Measurements from ENCODE around the gene ADPRM.
A peak's percentile ranks its signal among the peaks of the same experiment; 100 is the strongest.

The ADPRM gene

GRCh38 chr17:10735821-10736220 lies 38.4 kb downstream of the ADPRM start (continued):
- TF ChIP-seq ZNF184 (tag by site-specific recombination; IDR thresholded peaks at IDR 0.05), result no peak

- ChIA-PET CTCF (interaction anchor here (0.5 to 5.3 kb wide), 57 partner anchors 11 to 1244 kb away, joined by 3 to 93 read pairs (median 4); partner anchors contain the start of gene PIRT), POLR2A (no interaction called here)
- Histone ChIP-seq H3K9me3 (ENCODE audit: control insufficient read depth, insufficient read depth, low read depth, low read length) (no peaks in the 10 kb centered on the region), H3K36me3 (ENCODE audit: control insufficient read depth in 2 of 2, insufficient read depth in 1 of 2, low read length in 2 of 2) (no peaks in the 10 kb centered on the region), H3K4me1 (ENCODE audit: control insufficient read depth, insufficient read depth, low read length) (no peaks in the 10 kb centered on the region), H3K27ac (ENCODE audit: extremely low read depth, low read depth, low read length) (no peak overlapping the region), H3K4me3 (ENCODE audit: low read depth, low read length) (no peak overlapping the region)
- TF ChIP-seq ZNF37A (tag by site-specific recombination; IDR thresholded peaks at IDR 0.05), result no peak
- TF ChIP-seq ZBTB1 (tag by site-specific recombination; IDR thresholded peaks at IDR 0.05), result no peak
- TF ChIP-seq TRIM28 (IDR thresholded peaks at IDR 0.05; ENCODE audit: borderline replicate concordance, low read length), result no peak
- peak; percentile 56; the same call in 1 of the 2 replicates for TF ChIP-seq YY2 (tag by site-specific recombination; IDR thresholded peaks at IDR 0.05)
- no peak for TF ChIP-seq MEIS1 (CRISPR knock-in tag; IDR thresholded peaks at IDR 0.05; ENCODE audit: borderline replicate concordance)
- peak; percentile 55; the same call in 1 of the 2 replicates for TF ChIP-seq PRDM4 (tag by site-specific recombination; IDR thresholded peaks at IDR 0.05)
- 0 out of 2 replicates have a peak, but pooled peaks have one; percentile 5 for TF ChIP-seq SP2 (tag by site-specific recombination; IDR thresholded peaks at IDR 0.05)
- TF ChIP-seq ZNF341 (tag by site-specific recombination; IDR thresholded peaks at IDR 0.05; ENCODE audit: low read depth), result no peak; the same call in 1 of the 2 replicates
- peak; percentile 30; the same call in 1 of the 2 replicates for TF ChIP-seq ZFHX2 (tag by site-specific recombination; conservative IDR thresholded peaks at IDR 0.05)
- TF ChIP-seq ZNF791 (tag by site-specific recombination; IDR thresholded peaks at IDR 0.05), result no peak
- no peak for TF ChIP-seq ZNF645 (tag by site-specific recombination; IDR thresholded peaks at IDR 0.05)
- peak; percentile 85 for TF ChIP-seq CTCF (tag by site-specific recombination; IDR thresholded peaks at IDR 0.05)
- TF ChIP-seq KLF9 (tag by site-specific recombination; IDR thresholded peaks at IDR 0.05; ENCODE audit: low read depth), result no peak
- TF ChIP-seq GLIS1 (tag by site-specific recombination; IDR thresholded peaks at IDR 0.05), result peak; percentile 52
- TF ChIP-seq SP7 (tag by site-specific recombination; IDR thresholded peaks at IDR 0.05), result 0 out of 2 replicates have a peak, but pooled peaks have one; percentile 17
- no peak for TF ChIP-seq ZNF561 (tag by site-specific recombination; IDR thresholded peaks at IDR 0.05; ENCODE audit: borderline replicate concordance)
- 0 out of 2 replicates have a peak, but pooled peaks have one; percentile 8 for TF ChIP-seq EGR2 (tag by site-specific recombination; IDR thresholded peaks at IDR 0.05; ENCODE audit: low read depth)
- no peak for TF ChIP-seq HOXD13 (CRISPR knock-in tag; IDR thresholded peaks at IDR 0.05; ENCODE audit: borderline replicate concordance)
- TF ChIP-seq OVOL3 (tag by site-specific recombination; IDR thresholded peaks at IDR 0.05), result no peak
- 0 out of 2 replicates have a peak, but pooled peaks have one; percentile 19 for TF ChIP-seq KLF17 (tag by site-specific recombination; IDR thresholded peaks at IDR 0.05)
- no peak for TF ChIP-seq ZNF629 (tag by site-specific recombination; IDR thresholded peaks at IDR 0.05)
- 0 out of 2 replicates have a peak, but pooled peaks have one; percentile 32 for TF ChIP-seq ZNF366 (tag by site-specific recombination; conservative IDR thresholded peaks at IDR 0.05)
- no peak for TF ChIP-seq ZSCAN4 (tag by site-specific recombination; IDR thresholded peaks at IDR 0.05)
- peak; percentile 98 for TF ChIP-seq ZNF654 (tag by site-specific recombination; IDR thresholded peaks at IDR 0.05; ENCODE audit: low read depth)
- no peak for TF ChIP-seq ZNF701 (tag by site-specific recombination; IDR thresholded peaks at IDR 0.05)
- 0 out of 2 replicates have a peak, but pooled peaks have one; percentile 25 for TF ChIP-seq SP3 (tag by site-specific recombination; IDR thresholded peaks at IDR 0.05)
- no peak for TF ChIP-seq ZNF555 (tag by site-specific recombination; conservative IDR thresholded peaks at IDR 0.05)
- TF ChIP-seq YY1 (tag by site-specific recombination; IDR thresholded peaks at IDR 0.05), result 0 out of 2 replicates have a peak, but pooled peaks have one; percentile 33
These were observed 39.8 kb downstream of the ADPRM start for GRCh38 chr17:10737168-10737622.

Measured in HEK293 (cell line).